HG03135 (cell line): ENCODE results near the gene DIPK1C.

Experiments
- ATAC-seq: cut with Tn5 transposase; IDR thresholded peaks from one replicate; pipeline ENCODE4 v1.9.1; 2021; ENCODE audit warnings: mild to moderate bottlenecking, moderate library complexity; ENCODE audit not compliant: unreplicated experiment

Gene DIPK1C

GRCh38 chr18:74390900-74391299 lies 66.2 kb downstream of the DIPK1C start:
- ATAC-seq: no peak

- no peak for ATAC-seq
These were observed 67.1 kb downstream of the DIPK1C start for GRCh38 chr18:74389991-74390390.

GRCh38 chr18:74389171-74389927 lies 67.8 kb downstream of the DIPK1C start:
- no peak for ATAC-seq

GRCh38 chr18:74388227-74388626 lies 68.9 kb downstream of the DIPK1C start:
- ATAC-seq: no peak

- ATAC-seq: no peak
These were observed 69.7 kb downstream of the DIPK1C start for GRCh38 chr18:74387383-74387782.
